A549 (cell line): ENCODE data around the gene SLC4A3. TPM values are rescaled to one million over a fixed set of nuclear protein-coding genes. Genes with fewer than 3 reads are reported as not detected.

Experiments
- ATAC-seq, 2 experiments: fragments of 200-7000 bp in 1 of 2; fragments of >200 bp in 1 of 2; cut with Nextera tagmentation in 1 of 2; cut with Tn5 transposase in 1 of 2; 3 replicates each; pipeline versions ENCODE4 v1.8.0 to v1.9.1; 2018 to 2020; ENCODE audit warnings: mild to moderate bottlenecking in 1 of 2, moderate library complexity in 1 of 2
- CTCF ChIA-PET: fragments of 300-600 bp; sonication (Branson Sonifier 250); formaldehyde crosslinking; extraction: SDS; loops from one replicate; lab custom pipeline; 2021; ENCODE audit warnings: antibody characterized with exemption, inconsistent platforms; lab: Yijun Ruan, JAX
- POLR2A ChIA-PET: fragments of 350-600 bp; formaldehyde crosslinking; extraction: SDS; loops from one replicate; lab custom pipeline; 2021; ENCODE audit warnings: antibody characterized with exemption, inconsistent platforms; lab: Yijun Ruan, JAX
- DNase-seq, 2 experiments: peaks; one replicate each; pipeline versions ENCODE4 v3.0.0 to v3.0.0-alpha.2; 2011 to 2016; ENCODE audit warnings: low read depth in 1 of 2, low spot score in 1 of 2
- FAIRE-seq: peaks from 2 replicates; lab custom pipeline; 2011; peaks lifted over from hg19 to GRCh38; lab: Jason Lieb, UNC
- H3K27ac ChIP-seq, 2 experiments: fragments of >200 bp; sonication (Bioruptor Twin); formaldehyde crosslinking; 3 replicates each; pipeline ENCODE4 v1.5.1; 2016 to 2017
- H3K4me1 ChIP-seq: fragments of >200 bp; sonication (Bioruptor Twin); formaldehyde crosslinking; 3 replicates; pipeline ENCODE4 v1.6.1; 2016
- H3K4me2 ChIP-seq: fragments of >200 bp; sonication (Bioruptor Twin); formaldehyde crosslinking; 3 replicates; pipeline ENCODE4 v1.6.1; 2016
- H3K4me3 ChIP-seq: fragments of >200 bp; sonication (Bioruptor Twin); formaldehyde crosslinking; 3 replicates; pipeline ENCODE4 v1.5.1; 2016
- H3K9me3 ChIP-seq: fragments of >200 bp; sonication (Bioruptor Twin); formaldehyde crosslinking; 3 replicates; pipeline ENCODE4 v1.6.1; 2016
- ATOH8 ChIP-seq: fragments of 250-450 bp; sonication (Bioruptor Pico); IDR thresholded peaks from 2 replicates; pipeline ENCODE4 v1.5.0; 2020; ENCODE audit warnings: low read depth, mild to moderate bottlenecking, moderate library complexity
- CBX2 ChIP-seq: fragments of 200-600 bp; sonication (generic); IDR thresholded peaks from 2 replicates; pipeline ENCODE4 v1.6.1; 2016; ENCODE audit warnings: low read depth, mild to moderate bottlenecking, borderline replicate concordance
- CBX8 ChIP-seq: fragments of 200-600 bp; sonication (generic); IDR thresholded peaks from 2 replicates; pipeline ENCODE4 v1.6.1; 2016
- CEBPB ChIP-seq, 2 experiments: fragments of >200 bp in 1 of 2; sonication (Bioruptor Twin) in 1 of 2; formaldehyde crosslinking in 1 of 2; IDR thresholded peaks; 2 replicates each; pipeline ENCODE4 v1.6.1; 2012 to 2016
- CHD2 ChIP-seq: fragments of 150-350 bp; IDR thresholded peaks from 2 replicates; pipeline ENCODE4 v1.6.1; 2014; ENCODE audit warnings: low read length; ENCODE audit not compliant: partially characterized antibody
- EHF ChIP-seq: fragments of 250-450 bp; sonication (Bioruptor Pico); IDR thresholded peaks from 2 replicates; pipeline ENCODE4 v1.5.0; 2020; ENCODE audit warnings: mild to moderate bottlenecking
- ELK1 ChIP-seq: fragments of 150-350 bp; IDR thresholded peaks from 2 replicates; pipeline ENCODE4 v1.6.1; 2014; ENCODE audit warnings: low read depth, mild to moderate bottlenecking, low read length
- FOSL2 ChIP-seq, 2 experiments: fragments of 450-650 bp in 1 of 2; fragments of >200 bp in 1 of 2; sonication (Bioruptor Twin) in 1 of 2; formaldehyde crosslinking; IDR thresholded peaks; 2 replicates each; pipeline versions ENCODE4 v1.5.0 to v1.6.1; 2016 to 2020; ENCODE audit warnings: mild to moderate bottlenecking in 1 of 2, moderate library complexity in 1 of 2
- GATA3 ChIP-seq: IDR thresholded peaks from 2 replicates; pipeline ENCODE4 v1.6.1; 2012; ENCODE audit warnings: borderline replicate concordance
- HES2 ChIP-seq: fragments of >200 bp; sonication (Bioruptor Twin); formaldehyde crosslinking; IDR thresholded peaks from 2 replicates; pipeline ENCODE4 v1.6.1; 2016
- HOXA7 ChIP-seq: fragments of 250-450 bp; sonication (Bioruptor Pico); IDR thresholded peaks from 2 replicates; pipeline ENCODE4 v1.5.0; 2020; ENCODE audit warnings: mild to moderate bottlenecking, moderate library complexity
- HOXB5 ChIP-seq: fragments of 250-450 bp; sonication (Bioruptor Pico); IDR thresholded peaks from 2 replicates; pipeline ENCODE4 v1.5.0; 2020; ENCODE audit warnings: mild to moderate bottlenecking, moderate library complexity
- KDM1A ChIP-seq: fragments of 200-600 bp; sonication (generic); IDR thresholded peaks from 2 replicates; pipeline ENCODE4 v1.6.1; 2016; ENCODE audit warnings: low read depth, mild to moderate bottlenecking
- MAFK ChIP-seq: fragments of 450-650 bp; IDR thresholded peaks from 2 replicates; pipeline ENCODE4 v1.6.1; 2014; ENCODE audit not compliant: partially characterized antibody
- MYC ChIP-seq: IDR thresholded peaks from 2 replicates; pipeline ENCODE4 v1.6.1; 2012; ENCODE audit warnings: mild to moderate bottlenecking, inconsistent platforms, low read length, improper control_type of control experiment, borderline replicate concordance
- NFE2L2 ChIP-seq: fragments of 150-350 bp; conservative IDR thresholded peaks from 2 replicates; pipeline ENCODE4 v1.6.1; 2014; ENCODE audit warnings: low read length
- PHF8 ChIP-seq: fragments of 200-600 bp; sonication (generic); IDR thresholded peaks from 2 replicates; pipeline ENCODE4 v1.6.1; 2016; ENCODE audit warnings: low read depth, mild to moderate bottlenecking, antibody characterized with exemption, moderate library complexity, borderline replicate concordance
- POLR2AphosphoS2 ChIP-seq: conservative IDR thresholded peaks from 2 replicates; pipeline ENCODE4 v1.6.1; 2012; ENCODE audit warnings: low read length, improper control_type of control experiment, inconsistent platforms
- RAD21 ChIP-seq, 2 experiments: fragments of >200 bp in 1 of 2; sonication (Bioruptor Twin) in 1 of 2; formaldehyde crosslinking in 1 of 2; IDR thresholded peaks in 1 of 2; conservative IDR thresholded peaks in 1 of 2; 2 replicates in 1 of 2; 3 replicates in 1 of 2; pipeline ENCODE4 v1.6.1; 2012 to 2018; ENCODE audit warnings: inconsistent platforms in 1 of 2
- RARB ChIP-seq: fragments of 250-450 bp; sonication (Bioruptor Pico); IDR thresholded peaks from 2 replicates; pipeline ENCODE4 v1.8.0; 2021; ENCODE audit warnings: mild to moderate bottlenecking, moderate library complexity
- RCOR1 ChIP-seq: fragments of 150-350 bp; IDR thresholded peaks from 2 replicates; pipeline ENCODE4 v1.6.1; 2014; ENCODE audit warnings: antibody characterized with exemption, low read length, low read depth
- SREBF2 ChIP-seq: fragments of 450-650 bp; IDR thresholded peaks from 2 replicates; pipeline ENCODE4 v1.6.1; 2014; ENCODE audit warnings: mild to moderate bottlenecking, moderate library complexity
- WGBS: methylation state at CpG from one replicate; pipeline ENCODE4 v1.1.6; 2017; ENCODE audit errors: missing lambda C conversion rate; 5-methylcytosine and 5-hydroxymethylcytosine counted together
- polyA plus RNA-seq, 4 experiments: library from polyadenylated mRNA; depleted of rRNA in 3 of 4; stranded (reverse); fragments of >200 nt; fragmentation: RNase III in 1 of 4; extraction: RNeasy Plus Mini Kit Qiagen cat#74134 plus additional on column Dnase treatment in 1 of 4; gene quantifications; 2 replicates in 3 of 4; 3 replicates in 1 of 4; pipeline ENCODE4 v1.2.3, GENCODE V29; 2011 to 2017

SLC4A3 gene
- polyA plus RNA-seq, 2 of the 4 experiments (the other 2 are of a cell fraction): 1.4 to 3.6 TPM

GRCh38 chr2:219645631-219646527, 18.4 kb downstream of the SLC4A3 start:
- Histone ChIP-seq H3K27ac (no peak overlapping the region), H3K4me1 (peaks cover 10% of the 10 kb centered on the region; the same call in 2 of the 3 replicates)
- ChIA-PET POLR2A (no interaction called here), CTCF (interaction anchor here (0.6 to 6.6 kb wide), 7 partner anchors 11 to 151 kb away, joined by 3 to 68 read pairs (median 4); no protein-coding TSS in a partner anchor)
- no peak for FAIRE-seq
- TF ChIP-seq SREBF2 (no peak), RCOR1 (no peak), GATA3 (no peak), HOXA7 (CRISPR knock-in tag) (no peak), NFE2L2 (no peak), FOSL2 (IDR thresholded peaks at IDR 0.05) (no peak), FOSL2 (CRISPR knock-in tag; IDR thresholded peaks at IDR 0.05) (0 out of 2 replicates have a peak, but pooled peaks have one; percentile 42), ELK1 (no peak), CBX8 (no peak), CHD2 (no peak), MAFK (peak; percentile 96)
- TF ChIP-seq, all 56 proteins: peak for 2
- Histone ChIP-seq H3K9me3 (no peaks in the 10 kb centered on the region), H3K4me3 (no peak overlapping the region), H3K4me2 (0 out of 3 replicates have a peak overlapping the region, but pooled peaks have one; percentile 4)
- DNase-seq (no peak), ATAC-seq (peak; percentile 26 to 36; a peak in 1 of 6 replicates)
- 56% methylated on average over 12 of the region's 12 CpGs for WGBS

DNA sequence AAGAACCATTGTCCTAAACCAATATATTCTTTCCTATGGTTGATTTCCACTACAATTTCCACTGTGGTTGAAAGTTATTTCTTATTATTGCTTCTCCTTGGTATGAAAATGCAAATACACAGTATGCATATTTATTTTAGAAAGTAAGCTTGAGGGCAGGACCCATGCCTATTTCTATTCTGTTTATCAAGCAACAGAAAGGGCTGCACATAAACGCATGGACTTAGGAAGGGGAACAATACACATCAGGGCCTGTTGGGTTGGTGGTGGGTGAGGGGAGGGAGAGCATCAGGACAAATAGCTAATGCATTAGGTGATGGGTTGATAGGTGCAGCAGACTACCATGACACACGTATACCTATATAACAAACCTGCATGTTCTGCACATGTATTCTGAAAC, 20.7 kb downstream of the SLC4A3 start:
- Histone ChIP-seq H3K9me3 (no peaks in the 10 kb centered on the region), H3K4me2 (no peak overlapping the region), H3K27ac (no peak overlapping the region), H3K4me3 (no peak overlapping the region), H3K4me1 (peaks cover 6% of the 10 kb centered on the region; the same call in 2 of the 3 replicates)
- FAIRE-seq (no peak), ATAC-seq (no peak), DNase-seq (no peak)
- ChIA-PET POLR2A (no interaction called here), CTCF (interaction anchor here (1.2 kb wide), 1 partner anchor 41 kb away, joined by 3 read pairs; no protein-coding TSS in a partner anchor)
- 21% methylated on average over 2 of the region's 2 CpGs for WGBS
- no peak for TF ChIP-seq HOXB5 (CRISPR knock-in tag)
- no peak for TF ChIP-seq EHF
- no peak for TF ChIP-seq HES2
- no peak for TF ChIP-seq MYC
- TF ChIP-seq ATOH8 (CRISPR knock-in tag): no peak
- TF ChIP-seq CEBPB (IDR thresholded peaks at IDR 0.05): no peak

GRCh38 chr2:219648963-219649362, 21.5 kb downstream of the SLC4A3 start:
- DNase-seq (no peak), FAIRE-seq (no peak), ATAC-seq (no peak)
- Histone ChIP-seq H3K4me1 (peaks cover 6% of the 10 kb centered on the region; the same call in 2 of the 3 replicates), H3K27ac (no peak overlapping the region), H3K4me2 (no peak overlapping the region), H3K4me3 (no peak overlapping the region), H3K9me3 (no peaks in the 10 kb centered on the region)
- ChIA-PET POLR2A (no interaction called here), CTCF (interaction anchor here (1.2 kb wide), 2 partner anchors 40 to 109 kb away, joined by 3 read pairs; no protein-coding TSS in a partner anchor)
- TF ChIP-seq RARB (CRISPR knock-in tag) (no peak), KDM1A (no peak), CBX2 (no peak), PHF8 (no peak), MAFK (no peak), ATOH8 (CRISPR knock-in tag) (no peak), NFE2L2 (no peak), RAD21 (conservative IDR thresholded peaks at IDR 0.05 in 1 of 2, IDR thresholded peaks at IDR 0.05 in 1 of 2) (no peak), POLR2AphosphoS2 (no peak)
- 31% methylated on average over 4 of the region's 4 CpGs for WGBS
